K562 (cell line): Measurements from ENCODE around the gene SIGLEC9. TPM values are rescaled to one million over a fixed set of nuclear protein-coding genes. Genes with fewer than 3 reads are reported as not detected.

Source experiments
- ASH1L ChIP-seq: fragments of 450-650 bp; IDR thresholded peaks from 2 replicates; pipeline ENCODE4 v1.6.1; 2018; ENCODE audit warnings: borderline replicate concordance, mild to moderate bottlenecking, low read depth; ENCODE audit not compliant: partially characterized antibody
- ATF1 ChIP-seq, 2 experiments: fragments of 450-650 bp in 1 of 2; IDR thresholded peaks; 2 replicates each; pipeline ENCODE4 v1.6.1; 2016; ENCODE audit warnings: missing compliant biosample characterization in 1 of 2, missing genetic modification characterization in 1 of 2
- HNRNPK ChIP-seq: fragments of 200-400 bp; formaldehyde crosslinking; IDR thresholded peaks from one replicate; pipeline ENCODE4 v1.6.1; 2018; ENCODE audit warnings: mild to moderate bottlenecking, low read depth, low read length; ENCODE audit not compliant: poor library complexity, severe bottlenecking
- JUND ChIP-seq, 2 experiments: IDR thresholded peaks; 2 replicates in 1 of 2; 3 replicates in 1 of 2; pipeline ENCODE4 v1.6.1; 2011; ENCODE audit warnings: borderline replicate concordance in 2 of 2, low read depth in 2 of 2, low read length in 2 of 2, improper control_type of control experiment in 1 of 2, missing biosample characterization in 1 of 2, missing genetic modification characterization in 1 of 2, missing genetic modification reagents in 1 of 2
- MAFK ChIP-seq: IDR thresholded peaks from 2 replicates; pipeline ENCODE4 v1.6.1; 2011; ENCODE audit warnings: low read length, improper control_type of control experiment
- MCM7 ChIP-seq, 2 experiments: fragments of 450-650 bp; IDR thresholded peaks; 2 replicates each; pipeline ENCODE4 v1.6.1; 2016 to 2018
- NONO ChIP-seq, 2 experiments: fragments of 200-400 bp in 1 of 2; fragments of 450-650 bp in 1 of 2; formaldehyde crosslinking in 1 of 2; IDR thresholded peaks; 2 replicates each; pipeline ENCODE4 v1.6.1; 2017; ENCODE audit warnings: low read depth in 2 of 2, mild to moderate bottlenecking in 2 of 2, moderate library complexity in 2 of 2, low read length in 1 of 2
- PCBP2 ChIP-seq: fragments of 200-400 bp; formaldehyde crosslinking; IDR thresholded peaks from 2 replicates; pipeline ENCODE4 v1.6.1; 2018; ENCODE audit warnings: low read length, low read depth, mild to moderate bottlenecking, moderate library complexity; ENCODE audit not compliant: poor library complexity, severe bottlenecking
- POLR2AphosphoS2 ChIP-seq: IDR thresholded peaks from 2 replicates; pipeline ENCODE4 v1.6.1; 2012; ENCODE audit warnings: low read length, improper control_type of control experiment
- PTBP1 ChIP-seq: fragments of 200-400 bp; formaldehyde crosslinking; IDR thresholded peaks from 2 replicates; pipeline ENCODE4 v1.6.1; 2017; ENCODE audit warnings: low read depth, low read length
- RCOR1 ChIP-seq, 2 experiments: IDR thresholded peaks; 2 replicates each; pipeline ENCODE4 v1.6.1; 2012; ENCODE audit warnings: low read depth in 2 of 2, low read length in 2 of 2, borderline replicate concordance in 1 of 2, improper control_type of control experiment in 1 of 2
- SOX6 ChIP-seq: fragments of 450-650 bp; IDR thresholded peaks from 2 replicates; pipeline ENCODE4 v1.6.1; 2014; ENCODE audit warnings: mild to moderate bottlenecking
- SP1 ChIP-seq: sonication (generic); formaldehyde crosslinking; IDR thresholded peaks from 2 replicates; pipeline ENCODE4 v1.8.1; 2022; ENCODE audit warnings: mild to moderate bottlenecking, missing genetic modification reagents
- ZKSCAN1 ChIP-seq: fragments of 150-350 bp; IDR thresholded peaks from 2 replicates; pipeline ENCODE4 v1.6.1; 2016; ENCODE audit warnings: low read depth, low read length
- ZNF444 ChIP-seq: fragments of 250-450 bp; sonication (Bioruptor Pico); IDR thresholded peaks from 2 replicates; pipeline ENCODE4 v1.4.0; 2020; ENCODE audit warnings: mild to moderate bottlenecking, moderate library complexity
- ZNF77 ChIP-seq: fragments of 250-450 bp; sonication (Bioruptor Pico); IDR thresholded peaks from 2 replicates; pipeline ENCODE4 v1.5.0; 2020
- polyA plus RNA-seq, 8 experiments: library from polyadenylated mRNA; depleted of rRNA in 4 of 8; stranded (reverse) in 5 of 8; unstranded in 3 of 8; fragments of >200 nt; fragmentation: Nextera tagmentation in 2 of 8; fragmentation: Illumina TruSeq in 1 of 8; extraction: Ambion mirVana in 2 of 8; extraction: Trizol in 1 of 8; gene quantifications; 2 replicates each; pipeline versions ENCODE4 v1.2.1 to v1.2.3, GENCODE V29; 2011 to 2014; ENCODE audit warnings: inconsistent platforms in 1 of 8, missing spikeins in 1 of 8
- total RNA-seq, 7 experiments: library from RNA; depleted of rRNA in 6 of 7; stranded (reverse); fragments of >200 nt in 6 of 7; fragmentation: Illumina TruSeq in 2 of 7; extraction: Trizol in 2 of 7; gene quantifications; 2 replicates each; pipeline versions ENCODE4 v1.2.1 to v1.2.3, GENCODE V29; 2011 to 2021; ENCODE audit warnings: low replicate concordance in 1 of 7
- TF ChIP-seq, protein P1 (sequence below): fragments of 450-650 bp; formaldehyde crosslinking; IDR thresholded peaks from 2 replicates; pipeline ENCODE4 v1.4.0; 2022; ENCODE audit warnings: mild to moderate bottlenecking, moderate library complexity
- TF ChIP-seq, protein P2 (sequence below): fragments of 450-650 bp; conservative IDR thresholded peaks from 2 replicates; pipeline ENCODE4 v1.6.1; 2016; ENCODE audit warnings: missing genetic modification characterization, low read depth, mild to moderate bottlenecking, missing compliant biosample characterization, moderate library complexity
- TF ChIP-seq, protein P3 (sequence below): fragments of 450-650 bp; IDR thresholded peaks from 2 replicates; pipeline ENCODE4 v1.6.1; 2018; ENCODE audit warnings: mild to moderate bottlenecking, low read depth; ENCODE audit not compliant: partially characterized antibody

Gene SIGLEC9
- total and polyA plus RNA-seq, 9 of the 15 experiments (the other 6 are each of a cell fraction or from before 2014, with no cell fraction given) = 0.09 to 0.34 (median 0.22) TPM; not detected in 4

DNA sequence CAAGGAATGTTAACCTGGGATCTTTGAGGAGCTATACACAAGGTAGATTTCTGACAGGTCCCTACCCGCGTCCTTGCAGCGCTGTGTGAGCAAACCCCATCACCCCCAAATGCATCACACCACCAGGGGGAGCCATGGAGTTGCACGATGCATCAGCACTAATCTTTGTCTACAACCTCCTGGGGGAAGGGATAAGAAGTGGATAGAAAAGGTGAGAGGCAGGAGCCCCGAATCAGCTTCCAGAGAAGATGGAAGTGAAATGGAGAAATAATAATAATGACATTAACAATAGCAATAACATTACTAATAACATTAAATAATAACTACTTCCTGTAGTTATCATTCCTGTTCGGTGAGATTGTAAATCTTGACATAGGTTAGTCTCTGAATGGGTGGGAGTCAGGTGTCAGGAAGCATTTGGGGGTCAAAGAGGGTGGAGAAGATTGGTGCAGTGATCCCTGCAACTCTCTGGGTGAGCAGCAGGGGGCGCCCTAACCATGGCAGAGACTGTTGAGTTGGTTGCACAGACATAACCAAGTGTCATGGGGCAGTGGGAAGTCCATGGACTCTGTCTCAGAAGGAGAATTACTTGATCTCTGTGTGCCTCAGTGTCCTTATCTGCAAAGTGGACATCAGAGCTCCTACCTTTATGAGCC is 33.9 kb downstream of the SIGLEC9 start (continued):
- TF ChIP-seq RCOR1 (IDR thresholded peaks at IDR 0.05; ENCODE audit: borderline replicate concordance in 1 of 2, low read depth in 2 of 2, low read length in 2 of 2) (peak; percentile 17 to 75; a peak in 2 of 4 replicates), SP1 (CRISPR knock-in tag) (peak; percentile 54), ASH1L (peak; percentile 25), JUND (IDR thresholded peaks at IDR 0.05; ENCODE audit: borderline replicate concordance, low read depth, low read length) (peak; percentile 20; the same call in 1 of the 2 replicates), JUND (tag; IDR thresholded peaks at IDR 0.05; ENCODE audit: borderline replicate concordance, low read depth, low read length) (no peak), ZKSCAN1 (no peak), ZNF444 (CRISPR knock-in tag) (no peak), ZNF77 (CRISPR knock-in tag) (no peak), ATF1 (CRISPR knock-in tag; IDR thresholded peaks at IDR 0.05) (no peak), ATF1 (tag; IDR thresholded peaks at IDR 0.05) (peak; percentile 57), MAFK (peak; percentile 60), SOX6 (no peak; the same call in 1 of the 2 replicates), PCBP2 (no peak), PTBP1 (no peak), MCM7 (IDR thresholded peaks at IDR 0.05) (no peak), POLR2AphosphoS2 (no peak), HNRNPK (no peak), NONO (IDR thresholded peaks at IDR 0.05; ENCODE audit: low read depth in 2 of 2, low read length in 1 of 2) (no peak)
- TF ChIP-seq, protein P1, sequence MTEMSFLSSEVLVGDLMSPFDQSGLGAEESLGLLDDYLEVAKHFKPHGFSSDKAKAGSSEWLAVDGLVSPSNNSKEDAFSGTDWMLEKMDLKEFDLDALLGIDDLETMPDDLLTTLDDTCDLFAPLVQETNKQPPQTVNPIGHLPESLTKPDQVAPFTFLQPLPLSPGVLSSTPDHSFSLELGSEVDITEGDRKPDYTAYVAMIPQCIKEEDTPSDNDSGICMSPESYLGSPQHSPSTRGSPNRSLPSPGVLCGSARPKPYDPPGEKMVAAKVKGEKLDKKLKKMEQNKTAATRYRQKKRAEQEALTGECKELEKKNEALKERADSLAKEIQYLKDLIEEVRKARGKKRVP (CRISPR knock-in tag) = no peak
- TF ChIP-seq, protein P2, sequence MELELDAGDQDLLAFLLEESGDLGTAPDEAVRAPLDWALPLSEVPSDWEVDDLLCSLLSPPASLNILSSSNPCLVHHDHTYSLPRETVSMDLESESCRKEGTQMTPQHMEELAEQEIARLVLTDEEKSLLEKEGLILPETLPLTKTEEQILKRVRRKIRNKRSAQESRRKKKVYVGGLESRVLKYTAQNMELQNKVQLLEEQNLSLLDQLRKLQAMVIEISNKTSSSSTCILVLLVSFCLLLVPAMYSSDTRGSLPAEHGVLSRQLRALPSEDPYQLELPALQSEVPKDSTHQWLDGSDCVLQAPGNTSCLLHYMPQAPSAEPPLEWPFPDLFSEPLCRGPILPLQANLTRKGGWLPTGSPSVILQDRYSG (tag) = no peak
- TF ChIP-seq, protein P3, sequence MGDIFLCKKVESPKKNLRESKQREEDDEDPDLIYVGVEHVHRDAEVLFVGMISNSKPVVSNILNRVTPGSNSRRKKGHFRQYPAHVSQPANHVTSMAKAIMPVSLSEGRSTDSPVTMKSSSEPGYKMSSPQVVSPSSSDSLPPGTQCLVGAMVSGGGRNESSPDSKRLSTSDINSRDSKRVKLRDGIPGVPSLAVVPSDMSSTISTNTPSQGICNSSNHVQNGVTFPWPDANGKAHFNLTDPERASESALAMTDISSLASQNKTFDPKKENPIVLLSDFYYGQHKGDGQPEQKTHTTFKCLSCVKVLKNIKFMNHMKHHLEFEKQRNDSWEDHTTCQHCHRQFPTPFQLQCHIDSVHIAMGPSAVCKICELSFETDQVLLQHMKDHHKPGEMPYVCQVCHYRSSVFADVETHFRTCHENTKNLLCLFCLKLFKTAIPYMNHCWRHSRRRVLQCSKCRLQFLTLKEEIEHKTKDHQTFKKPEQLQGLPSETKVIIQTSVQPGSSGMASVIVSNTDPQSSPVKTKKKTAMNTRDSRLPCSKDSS = no peak
